Caki2 (cell line): ENCODE measurements around the gene GFPT2. TPM values are rescaled to one million over a fixed set of nuclear protein-coding genes. Genes with fewer than 3 reads are reported as not detected.

Experiments
- DNase-seq: peaks from one replicate; pipeline ENCODE4 v3.0.0-alpha.2; 2015; ENCODE audit warnings: low read depth
- in situ Hi-C: cut with HindIII; loops from 2 replicates; pipeline ENCODE4 v1.10.0; 2016; ENCODE audit warnings: low sequenced_read_pairs, low pct_unique_long_range_greater_than_20kb, mixed read lengths
- total RNA-seq: library from RNA; depleted of rRNA; stranded (reverse); fragments of >200 nt; shearing (Covaris generic); gene quantifications from 2 replicates; pipeline ENCODE4 v1.2.3, GENCODE V29; 2014; ENCODE audit warnings: low replicate concordance

The GFPT2 gene
- total RNA-seq, 1 experiment from 2014 or later: 3.7 TPM

DNA sequence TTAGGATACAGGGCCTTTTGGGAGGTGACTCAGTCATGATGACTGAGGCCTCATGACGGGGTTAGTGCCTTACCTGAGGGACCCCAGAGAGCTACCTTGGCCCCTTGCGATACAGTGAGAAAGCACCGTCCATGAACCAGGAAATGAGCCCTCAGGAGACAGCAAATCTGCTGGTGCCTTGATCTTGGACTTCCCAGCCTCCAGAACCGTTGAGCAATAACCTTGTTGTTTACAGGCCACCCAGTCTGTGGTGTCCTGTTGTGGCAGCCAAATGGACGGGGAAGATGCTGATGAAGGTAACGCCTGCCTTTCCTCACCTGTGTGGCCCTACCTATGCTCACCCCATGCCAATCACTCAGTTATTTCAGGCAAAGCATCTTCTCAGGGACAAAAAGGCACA is 5.6 kb upstream of the GFPT2 start:
- in situ Hi-C loops: no loop called here
- no peak for DNase-seq

DNA sequence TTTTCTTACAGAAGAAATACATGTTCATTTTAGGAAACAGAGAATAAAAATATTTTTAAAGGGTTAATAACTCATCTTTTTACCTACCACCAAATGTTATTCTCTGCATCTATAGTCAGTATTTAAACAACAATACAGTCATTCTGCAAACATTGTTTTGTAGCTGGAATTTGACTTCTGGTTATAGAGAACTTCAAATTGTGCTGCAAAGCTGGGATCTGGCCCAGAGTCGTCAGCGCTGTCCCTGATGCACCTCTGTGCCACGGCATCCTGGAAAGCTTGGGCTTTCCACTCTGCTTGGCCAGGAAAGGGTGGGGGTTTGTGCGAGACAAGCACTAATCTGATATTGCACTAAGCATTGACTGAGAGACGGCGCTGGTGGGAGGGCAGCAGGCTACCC is 5.0 kb upstream of the GFPT2 start:
- DNase-seq: no peak
- in situ Hi-C loops: no loop called here

DNA sequence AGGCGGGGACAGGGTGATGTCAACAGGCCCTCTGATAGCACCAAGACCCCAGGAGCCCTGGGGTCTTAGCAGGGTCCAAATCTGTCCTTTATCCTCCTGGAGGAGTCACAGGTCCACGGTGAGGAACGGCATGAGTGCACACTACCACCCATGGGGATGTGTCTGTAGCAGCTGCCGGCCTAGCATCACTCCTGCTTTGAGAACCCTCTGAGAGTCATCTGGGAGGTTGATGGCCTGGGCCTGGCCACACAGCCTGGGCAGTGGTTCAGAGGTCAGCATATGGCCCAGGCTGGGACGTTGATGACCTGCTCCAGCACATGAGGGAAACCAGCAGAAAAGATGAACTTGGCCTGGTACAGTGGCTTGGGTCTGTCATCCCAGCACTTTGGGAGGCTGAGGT is 1.8 kb upstream of the GFPT2 start:
- no peak for DNase-seq
- in situ Hi-C loops: no loop called here

DNA sequence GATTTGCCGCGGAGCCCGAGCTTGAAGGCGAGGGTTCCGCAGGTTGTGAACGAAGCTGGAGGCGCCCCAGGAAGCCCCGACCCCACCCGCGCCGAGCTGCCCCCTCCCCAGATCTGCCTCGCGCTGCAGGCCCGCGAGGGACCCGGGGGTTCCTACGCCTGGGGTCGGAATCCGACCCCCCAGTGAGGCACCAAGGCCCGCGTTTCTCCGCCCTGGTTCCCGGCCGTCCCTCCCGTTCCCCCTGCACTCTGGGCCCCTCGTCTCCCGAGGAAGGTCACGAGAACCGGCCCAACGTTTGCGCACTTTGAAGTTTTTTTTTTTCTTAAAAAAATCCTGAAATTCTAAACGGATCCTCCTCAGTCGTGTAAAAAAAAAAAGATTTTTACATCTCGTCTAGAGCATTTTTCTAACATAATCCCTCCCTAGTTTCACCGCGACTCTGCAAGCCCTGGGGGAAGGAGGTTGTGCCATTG is 880 bp upstream of the GFPT2 start:
- no peak for DNase-seq
- in situ Hi-C loops: no loop called here

DNA sequence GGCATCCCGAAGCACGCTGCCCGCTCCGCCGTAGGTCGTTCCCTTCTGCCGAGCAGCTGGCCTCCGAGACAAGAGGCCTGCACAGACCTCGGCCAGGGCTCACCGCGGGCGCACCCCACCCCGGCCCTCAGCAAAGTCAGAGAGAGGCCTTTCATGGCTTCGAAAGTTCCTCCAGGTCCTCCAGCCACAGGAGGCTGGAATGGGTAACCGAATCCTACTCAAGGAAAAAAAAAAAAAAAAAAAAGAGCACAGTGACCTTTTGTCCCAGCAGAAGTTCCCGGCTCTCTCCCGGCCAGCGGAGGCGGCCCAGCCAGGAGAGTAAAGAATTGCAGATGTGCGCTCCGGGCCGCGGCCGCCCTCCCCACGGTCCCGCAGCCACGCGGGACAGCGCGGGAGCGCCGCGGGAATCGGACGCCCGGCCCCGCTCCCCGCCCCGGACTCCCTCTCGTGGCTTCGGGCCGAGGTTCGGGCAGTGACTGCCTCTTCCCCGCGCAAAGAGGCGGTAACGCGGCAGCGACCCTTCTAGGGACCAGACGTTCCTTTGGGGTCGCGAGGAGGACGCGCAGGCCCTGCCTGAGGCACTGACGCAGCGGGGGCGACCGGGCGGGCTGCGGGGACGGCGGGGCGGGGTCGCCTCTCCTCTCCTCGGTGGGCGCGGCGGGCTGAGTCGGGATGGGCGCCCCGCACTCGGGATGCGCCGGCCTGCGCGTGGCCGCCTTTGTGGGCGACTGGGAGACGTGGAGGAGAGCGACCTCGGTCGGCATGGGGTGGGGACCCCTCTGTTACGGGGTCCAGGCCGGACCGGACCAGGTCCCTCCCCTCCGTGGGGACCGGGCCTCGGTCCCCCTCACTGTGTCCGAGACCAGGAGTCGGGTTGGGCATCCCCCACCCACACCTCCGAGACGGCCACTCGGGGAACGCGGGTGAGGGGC is 754 bp downstream of the GFPT2 start:
- in situ Hi-C loops: no loop called here
- no peak for DNase-seq

DNA sequence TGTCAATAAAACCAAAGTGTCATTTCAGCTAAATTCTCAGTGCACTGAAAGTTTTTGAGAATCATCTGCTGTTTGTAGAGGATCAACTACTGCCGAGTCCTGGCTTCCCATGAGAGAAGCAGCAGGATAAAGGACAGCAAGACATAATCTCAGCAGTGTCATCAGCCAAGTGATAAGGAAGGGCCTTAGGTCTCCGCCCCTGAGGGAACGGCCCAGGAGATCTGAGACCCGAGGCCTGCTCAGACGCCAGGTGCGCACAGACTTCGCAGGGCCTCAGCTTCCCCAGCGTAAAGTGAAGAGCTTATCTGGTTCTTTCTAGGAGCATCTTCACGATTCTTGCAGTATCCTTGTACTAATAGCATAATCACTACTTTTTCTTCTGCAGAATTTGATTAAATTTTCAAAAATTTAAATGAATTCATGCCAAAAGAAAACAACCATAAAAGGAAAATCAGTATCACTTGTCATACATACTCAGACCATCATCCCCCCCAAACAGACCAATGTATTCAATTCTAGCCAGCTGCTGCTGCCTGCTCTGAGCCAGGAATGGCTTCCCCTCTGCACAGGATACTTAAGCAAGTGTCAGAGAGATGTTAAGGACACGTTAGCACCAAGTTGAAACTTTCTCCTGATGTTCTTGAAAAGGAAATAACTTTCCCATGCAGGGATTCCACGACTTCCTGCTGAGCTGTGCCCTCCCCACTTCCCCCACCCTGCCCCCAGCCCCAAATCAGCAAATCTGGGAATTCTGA is 2.2 kb downstream of the GFPT2 start:
- in situ Hi-C loops: no loop called here

DNA sequence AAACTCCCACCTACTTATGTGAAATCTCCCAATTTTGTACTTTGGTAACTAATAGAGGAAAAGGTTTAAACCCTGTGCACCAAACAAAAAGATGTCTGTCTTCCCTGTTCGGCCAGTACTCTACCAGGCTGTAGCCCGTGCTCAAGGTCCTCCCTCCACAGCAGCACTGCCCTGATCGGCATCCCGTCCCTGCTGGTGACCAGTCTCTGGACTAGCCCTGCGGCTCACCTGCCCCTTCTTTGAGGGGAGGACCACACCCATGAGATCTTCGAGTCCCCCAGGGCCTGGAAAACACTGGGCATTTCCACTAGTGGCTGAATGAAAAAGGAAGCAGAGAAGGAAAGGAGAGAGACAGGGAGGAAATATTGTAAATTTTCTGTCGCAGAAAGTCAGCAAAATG is 2.8 kb downstream of the GFPT2 start:
- DNase-seq: no peak
- in situ Hi-C loops: no loop called here

More for the DNA sequence above, 2.2 kb downstream of the GFPT2 start:
- DNase-seq: no peak

DNA sequence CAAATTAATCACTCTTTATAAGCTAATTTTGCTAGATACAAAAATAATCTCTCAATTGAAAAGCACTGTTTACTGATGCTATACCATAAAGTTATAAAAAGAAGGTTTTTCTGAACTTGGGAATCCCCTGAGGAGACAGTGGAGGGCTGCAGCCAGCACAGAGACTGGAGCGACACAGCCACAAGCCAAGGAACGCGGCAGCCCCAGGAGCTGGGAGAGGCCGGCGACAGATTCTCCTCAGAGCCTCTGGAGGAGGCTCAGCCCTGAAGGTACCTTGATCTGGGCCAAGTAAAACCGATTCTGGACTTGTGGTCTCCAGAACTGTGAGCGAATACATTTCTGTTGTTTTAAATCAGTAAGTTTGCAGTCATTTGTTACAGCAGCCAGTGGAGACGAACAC is 3.7 kb downstream of the GFPT2 start:
- DNase-seq: no peak
- in situ Hi-C loops: no loop called here

DNA sequence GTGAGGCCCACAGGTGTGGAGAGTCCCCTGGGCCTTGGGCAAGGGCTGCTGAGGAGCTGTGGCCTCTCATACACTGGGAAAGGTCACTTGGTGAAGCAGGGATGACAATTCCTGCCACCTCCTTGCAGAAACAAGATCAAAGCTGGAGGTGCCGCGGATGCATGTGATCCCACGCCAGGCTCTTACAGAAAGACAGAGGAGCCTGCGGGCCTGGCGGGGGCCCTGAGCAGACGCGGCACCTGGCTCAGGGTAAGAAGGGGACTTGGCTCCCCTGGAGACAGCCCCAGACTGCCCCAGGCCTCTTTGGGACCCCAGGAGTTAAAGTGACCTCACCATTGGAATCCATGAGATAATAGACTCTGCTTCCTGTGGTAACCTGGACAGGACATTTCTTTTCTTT is 4.8 kb downstream of the GFPT2 start:
- in situ Hi-C loops: no loop called here
- DNase-seq: no peak

DNA sequence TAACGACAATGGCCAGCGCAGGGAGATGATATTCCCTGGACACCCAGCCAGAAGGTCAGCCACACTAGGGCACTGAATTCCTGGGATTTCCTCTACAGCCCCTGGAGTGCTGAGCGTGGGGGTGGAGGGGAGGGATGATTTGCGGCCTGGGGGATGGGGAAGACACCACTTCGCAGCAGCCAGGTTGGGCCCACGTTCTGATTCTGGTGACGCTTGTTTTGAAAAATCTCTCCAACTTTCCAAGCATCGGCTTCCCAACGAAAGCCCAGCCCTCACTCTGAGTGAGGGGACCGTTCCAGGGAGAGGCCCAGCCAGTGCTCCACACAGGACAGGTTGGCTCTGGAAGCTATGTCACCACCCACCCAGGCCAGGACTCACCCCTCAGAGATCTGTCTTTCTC is 5.4 kb downstream of the GFPT2 start:
- in situ Hi-C loops: no loop called here
- DNase-seq: no peak

DNA sequence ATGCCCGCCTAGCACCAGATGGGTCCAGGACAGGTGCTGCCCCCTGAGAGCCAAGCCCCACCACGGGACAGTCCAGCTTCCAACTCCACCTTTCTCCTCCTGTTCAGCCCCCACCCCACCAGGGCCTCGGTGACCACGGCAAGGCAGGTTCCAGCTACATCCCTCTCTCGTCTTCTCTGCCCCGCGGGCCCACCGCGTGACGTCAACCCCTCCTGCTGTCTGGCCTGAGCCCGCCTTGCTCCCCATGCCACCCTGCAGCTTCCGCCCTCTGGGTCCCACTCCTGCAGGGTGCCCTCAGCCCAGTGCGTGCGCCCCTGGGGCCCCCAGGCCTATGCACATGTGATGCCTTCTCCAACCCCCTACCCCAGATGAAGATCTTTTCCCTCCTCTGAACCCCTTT is 6.8 kb downstream of the GFPT2 start:
- no peak for DNase-seq
- in situ Hi-C loops: no loop called here

DNA sequence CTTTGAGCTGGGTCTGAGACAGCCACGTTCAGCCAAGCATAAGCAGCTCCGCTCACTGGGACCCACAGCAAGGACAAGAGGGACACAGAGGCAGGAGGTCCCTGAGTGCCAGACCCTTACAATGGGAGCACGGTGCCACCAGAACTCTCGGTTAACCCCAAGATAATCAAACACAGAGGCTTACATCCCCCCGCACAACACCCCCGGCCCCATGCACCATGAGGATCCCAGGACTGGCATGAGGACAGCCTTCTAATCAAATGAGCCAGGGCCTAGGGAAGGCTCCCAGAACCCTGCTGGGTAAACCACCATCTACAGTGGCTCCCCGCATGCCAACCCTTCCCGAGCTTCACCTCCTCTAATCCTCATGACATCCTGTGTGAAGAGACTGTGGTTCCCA is 7.4 kb downstream of the GFPT2 start:
- DNase-seq: no peak
- in situ Hi-C loops: no loop called here

DNA sequence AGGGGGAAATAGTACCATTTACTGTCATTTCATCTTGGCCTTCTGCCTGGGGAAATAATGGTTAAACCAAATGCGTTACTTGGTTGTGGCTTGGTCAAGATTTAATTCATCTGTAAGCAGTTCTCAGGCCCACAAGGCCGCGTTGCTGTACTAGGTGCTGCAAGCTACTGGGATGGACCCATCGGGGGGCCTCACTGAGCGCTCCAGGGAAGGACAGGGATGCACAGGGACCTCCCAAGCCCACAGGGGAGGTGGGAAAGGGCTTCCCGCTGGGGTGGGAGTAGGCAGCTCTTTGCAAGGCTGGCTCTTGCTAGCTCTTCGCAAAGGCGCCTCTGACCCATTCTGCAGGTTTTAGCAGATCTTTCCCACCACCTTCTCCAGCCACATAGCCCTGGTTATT is 8.0 kb downstream of the GFPT2 start:
- DNase-seq: no peak
- in situ Hi-C loops: no loop called here

DNA sequence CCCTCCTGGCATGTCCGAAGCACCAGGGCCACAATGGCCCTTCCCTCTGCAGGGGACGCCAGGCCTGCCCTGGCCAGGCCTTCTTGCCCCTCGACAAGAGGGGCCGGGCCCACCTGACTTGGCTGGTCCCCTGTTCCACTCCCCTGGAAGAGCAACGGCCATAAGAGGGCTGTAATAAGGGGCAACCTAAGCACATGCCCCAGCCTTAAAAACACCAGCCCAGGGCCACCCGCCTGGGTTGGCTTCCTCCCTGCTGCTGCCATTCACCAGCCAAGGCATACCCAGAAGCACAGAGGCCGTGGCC is 8.5 kb downstream of the GFPT2 start:
- no peak for DNase-seq
- in situ Hi-C loops: no loop called here

DNA sequence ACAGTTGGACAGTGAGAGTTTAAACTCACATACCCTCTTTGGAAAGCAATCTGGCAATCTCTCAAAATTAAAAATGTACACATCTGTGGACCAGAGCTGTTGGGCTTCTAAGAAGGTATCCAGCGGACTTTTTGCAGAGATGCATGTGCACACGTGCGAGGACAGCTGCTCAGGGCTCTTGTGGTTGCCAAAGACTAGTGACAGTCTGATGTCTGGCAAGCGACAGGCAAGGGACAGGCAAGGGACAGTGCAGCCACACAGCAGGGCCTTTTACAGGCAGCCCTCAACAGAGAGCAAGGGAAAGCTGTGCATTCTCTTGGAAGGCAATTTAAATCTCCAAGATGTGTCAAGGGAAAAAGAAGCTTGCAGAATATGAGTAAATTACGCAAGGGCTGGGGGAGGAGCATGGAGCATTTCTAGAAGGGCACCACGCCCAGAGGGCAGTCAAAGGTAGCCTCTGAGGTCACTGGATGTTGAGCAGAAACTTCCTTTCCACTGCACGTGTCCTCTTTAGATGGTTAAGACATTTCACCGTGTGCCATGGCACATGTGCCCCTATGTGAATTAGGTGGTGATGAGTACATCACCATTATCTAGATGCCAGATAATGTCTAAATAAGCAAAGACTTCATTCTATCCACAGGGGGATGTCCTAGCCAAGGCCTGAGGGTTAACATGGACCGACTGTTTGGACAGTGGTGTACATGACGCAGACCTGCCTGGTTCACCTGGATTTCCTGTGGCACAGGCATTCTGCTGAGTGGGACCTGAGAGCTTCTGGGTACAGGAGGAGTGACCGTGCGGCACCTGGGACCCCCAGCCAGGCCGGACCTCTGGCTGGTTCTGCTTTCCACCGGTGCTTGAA is 9.1 kb downstream of the GFPT2 start:
- in situ Hi-C loops: no loop called here
- DNase-seq: no peak

DNA sequence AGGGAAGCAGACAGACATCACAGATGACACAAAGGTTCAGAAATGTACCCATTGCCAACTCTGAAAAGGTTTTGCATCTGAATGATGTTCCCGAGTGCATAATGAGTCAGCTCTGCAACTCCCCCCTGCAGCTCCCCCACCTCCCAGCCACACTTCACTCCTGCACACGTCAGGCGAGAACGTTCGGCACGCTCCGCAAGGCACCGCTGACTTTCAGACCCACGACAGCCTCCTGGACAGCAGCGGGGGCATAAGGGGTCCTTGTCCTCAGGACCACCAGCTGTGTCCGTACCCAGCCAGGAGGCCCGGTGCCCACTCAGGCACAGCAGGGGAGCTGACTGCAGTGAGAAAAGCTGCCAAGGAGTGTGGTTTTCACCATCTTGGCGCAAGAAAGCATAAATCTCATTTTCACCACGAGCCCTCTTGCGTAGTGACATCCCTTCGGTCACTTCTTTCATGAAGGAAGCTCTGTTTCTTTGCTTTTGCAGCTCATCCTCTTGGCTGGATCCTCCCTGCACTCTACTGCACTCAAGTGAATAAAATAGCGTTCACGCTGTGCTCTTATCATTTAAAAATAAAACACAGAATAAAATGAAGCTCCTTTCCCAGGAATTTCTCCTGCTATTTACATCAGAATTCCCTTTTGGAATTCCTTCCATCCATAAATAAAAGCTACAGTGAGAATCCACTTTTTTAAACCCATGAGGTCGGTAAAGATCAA is 9.9 kb downstream of the GFPT2 start:
- DNase-seq: no peak

DNA sequence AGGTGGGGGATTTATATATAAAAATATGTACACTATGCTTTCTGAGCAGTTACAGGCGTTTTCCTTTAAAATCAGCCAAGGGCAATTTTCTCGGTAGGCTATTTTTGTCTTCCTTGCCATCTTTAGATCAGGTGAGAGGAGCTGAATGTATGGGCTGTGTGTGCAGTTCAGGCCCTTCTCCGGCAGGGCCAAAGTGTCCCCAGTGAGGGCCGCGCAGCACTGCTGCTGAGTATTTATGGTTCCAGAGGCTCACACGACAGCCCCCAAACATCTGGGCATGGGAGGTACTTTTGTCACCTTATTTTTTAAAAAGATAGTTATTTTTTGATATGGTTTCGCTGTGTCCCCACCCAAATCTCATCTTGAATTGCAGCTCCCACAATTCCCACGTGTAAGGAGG is 11.5 kb downstream of the GFPT2 start:
- DNase-seq: no peak
- in situ Hi-C loops: no loop called here

More for the DNA sequence above, 9.9 kb downstream of the GFPT2 start:
- in situ Hi-C loops: no loop called here

DNA sequence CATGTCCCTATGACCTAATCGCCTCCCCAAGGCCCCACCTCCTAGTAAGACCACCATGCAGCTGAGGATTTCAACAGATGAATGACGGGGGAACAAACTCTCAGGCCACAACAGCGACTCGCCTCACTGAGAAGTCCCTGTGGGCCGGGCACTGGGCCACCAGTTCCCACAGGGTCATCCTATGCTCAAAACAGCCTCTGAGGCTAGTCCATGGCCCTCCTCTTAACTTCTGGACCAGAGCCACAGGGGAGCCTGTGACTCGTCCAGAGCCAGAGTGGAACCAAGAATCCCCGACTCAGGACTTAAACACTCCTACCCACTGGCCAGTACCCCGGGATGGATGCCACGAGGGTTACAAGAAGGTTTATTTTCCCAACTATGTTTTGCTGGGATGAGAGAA is 12.3 kb downstream of the GFPT2 start:
- in situ Hi-C loops: no loop called here
- no peak for DNase-seq
